SK-N-SH treated with all-trans-retinoic acid at 6 μM for 48 hours (cell line): Measurements from ENCODE around the gene WT1.

ENCODE experiments used
- ARNTL ChIP-seq: fragments of 450-650 bp; formaldehyde crosslinking; IDR thresholded peaks from 2 replicates; pipeline ENCODE4 v1.5.0; 2020; ENCODE audit warnings: low read depth, mild to moderate bottlenecking, moderate library complexity, borderline replicate concordance
- CREB5 ChIP-seq: fragments of 250-450 bp; sonication (Bioruptor Pico); IDR thresholded peaks from 2 replicates; pipeline ENCODE4 v1.5.1; 2020; ENCODE audit warnings: low read depth, mild to moderate bottlenecking, moderate library complexity
- CSDC2 ChIP-seq: fragments of 250-450 bp; sonication (Bioruptor Pico); IDR thresholded peaks from 2 replicates; pipeline ENCODE4 v1.5.0; 2020; ENCODE audit warnings: mild to moderate bottlenecking, moderate library complexity
- ISL1 ChIP-seq: fragments of 250-450 bp; sonication (Bioruptor Pico); IDR thresholded peaks from 2 replicates; pipeline ENCODE4 v2.1.2; 2022; ENCODE audit warnings: mild to moderate bottlenecking, moderate library complexity
- PATZ1 ChIP-seq: fragments of 250-450 bp; sonication (Bioruptor Pico); IDR thresholded peaks from 2 replicates; pipeline ENCODE4 v1.8.0; 2020; ENCODE audit warnings: mild to moderate bottlenecking, moderate library complexity, borderline replicate concordance
- POU6F1 ChIP-seq: fragments of 250-450 bp; sonication (Bioruptor Pico); IDR thresholded peaks from 2 replicates; pipeline ENCODE4 v1.8.0; 2021; ENCODE audit warnings: low read depth, mild to moderate bottlenecking, moderate library complexity, borderline replicate concordance
- PPARA ChIP-seq: fragments of 250-450 bp; sonication (Bioruptor Pico); IDR thresholded peaks from 2 replicates; pipeline ENCODE4 v1.5.0; 2020; ENCODE audit warnings: mild to moderate bottlenecking, borderline replicate concordance
- RARB ChIP-seq: fragments of 250-450 bp; sonication (Bioruptor Pico); IDR thresholded peaks from 2 replicates; pipeline ENCODE4 v1.8.0; 2021; ENCODE audit warnings: mild to moderate bottlenecking, moderate library complexity
- SNAI2 ChIP-seq: fragments of 250-450 bp; sonication (Bioruptor Pico); IDR thresholded peaks from 2 replicates; pipeline ENCODE4 v1.5.0; 2020; ENCODE audit warnings: mild to moderate bottlenecking, moderate library complexity
- ZFP30 ChIP-seq: fragments of 450-650 bp; formaldehyde crosslinking; IDR thresholded peaks from 2 replicates; pipeline ENCODE4 v1.5.0; 2022; ENCODE audit warnings: mild to moderate bottlenecking, moderate library complexity
- ZNF70 ChIP-seq: fragments of 450-650 bp; formaldehyde crosslinking; IDR thresholded peaks from 2 replicates; pipeline ENCODE4 v1.5.0; 2020; ENCODE audit warnings: mild to moderate bottlenecking, moderate library complexity
- ZNF8 ChIP-seq: fragments of 450-650 bp; formaldehyde crosslinking; IDR thresholded peaks from 2 replicates; pipeline ENCODE4 v1.5.0; 2020; ENCODE audit warnings: mild to moderate bottlenecking, moderate library complexity

GRCh38 chr11:32446227-32446626 is 10.9 kb upstream of the WT1 start:
- TF ChIP-seq CREB5 (no peak), POU6F1 (CRISPR knock-in tag) (no peak), ZNF8 (CRISPR knock-in tag) (no peak), PPARA (CRISPR knock-in tag) (no peak), CSDC2 (no peak), RARB (CRISPR knock-in tag) (no peak), ISL1 (no peak), PATZ1 (CRISPR knock-in tag) (no peak), ARNTL (no peak), ZFP30 (CRISPR knock-in tag) (no peak), SNAI2 (CRISPR knock-in tag) (no peak), ZNF70 (CRISPR knock-in tag) (no peak)
